Activated CD8-positive, alpha-beta memory T cell treated with anti-CD3 and anti-CD28 coated beads for 1 hour (primary cell): Measurements from ENCODE around the gene TCERG1L.

ENCODE experiments used
- DNase-seq, 2 donors: peaks; one replicate each; pipeline ENCODE4 v3.0.0-alpha.2; 2020; ENCODE audit warnings: low read depth in 1 of 2; ENCODE audit errors: extremely low read depth in 1 of 2

The TCERG1L gene

DNA sequence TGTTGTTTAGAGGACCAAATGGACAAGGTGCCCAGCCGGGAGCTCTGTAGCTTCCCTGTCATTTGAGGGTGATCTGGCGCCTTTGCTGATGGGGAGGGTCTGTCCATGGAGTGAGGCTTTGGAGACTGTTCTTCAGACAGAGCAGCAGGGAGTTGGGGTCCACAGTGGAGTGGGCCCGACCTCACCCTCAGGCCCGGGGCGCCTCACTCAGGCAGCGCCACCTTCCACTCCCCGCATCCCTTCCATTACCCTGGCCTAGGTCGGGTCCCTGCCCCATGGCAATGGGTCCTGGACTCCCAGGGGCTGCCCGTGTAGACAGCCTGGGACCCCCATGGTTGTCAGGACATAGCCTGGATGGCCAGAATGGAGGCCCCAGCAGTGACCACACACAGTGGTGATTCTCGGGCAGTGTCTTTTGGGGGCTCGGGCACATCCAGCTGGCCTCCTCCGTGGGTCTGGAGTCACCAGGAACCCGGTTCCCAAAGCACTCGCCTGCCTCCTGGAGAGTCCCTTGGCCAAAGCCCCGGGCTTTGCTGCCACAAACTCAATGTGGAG lies 38.5 kb downstream of the TCERG1L start:
- no peak for DNase-seq

DNA sequence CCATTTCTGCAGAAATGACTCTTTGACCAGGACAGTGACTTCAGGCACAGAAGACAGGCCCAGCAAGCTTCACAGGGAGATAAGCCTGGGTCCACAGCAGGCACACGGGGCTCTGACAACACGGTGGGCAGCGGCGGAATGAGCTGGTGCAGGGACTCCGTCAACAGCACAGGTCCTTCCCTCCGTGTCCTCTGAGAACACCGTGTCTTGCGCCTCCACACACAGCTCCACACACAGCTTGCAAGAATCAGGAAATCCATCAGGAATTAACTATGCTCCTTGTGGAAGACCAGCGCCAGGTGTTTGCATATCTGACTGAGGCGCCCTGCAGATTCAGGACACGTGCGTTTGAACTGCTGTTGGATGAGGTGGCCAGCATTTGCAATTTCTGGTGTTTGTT lies 39.6 kb downstream of the TCERG1L start:
- DNase-seq = no peak

DNA sequence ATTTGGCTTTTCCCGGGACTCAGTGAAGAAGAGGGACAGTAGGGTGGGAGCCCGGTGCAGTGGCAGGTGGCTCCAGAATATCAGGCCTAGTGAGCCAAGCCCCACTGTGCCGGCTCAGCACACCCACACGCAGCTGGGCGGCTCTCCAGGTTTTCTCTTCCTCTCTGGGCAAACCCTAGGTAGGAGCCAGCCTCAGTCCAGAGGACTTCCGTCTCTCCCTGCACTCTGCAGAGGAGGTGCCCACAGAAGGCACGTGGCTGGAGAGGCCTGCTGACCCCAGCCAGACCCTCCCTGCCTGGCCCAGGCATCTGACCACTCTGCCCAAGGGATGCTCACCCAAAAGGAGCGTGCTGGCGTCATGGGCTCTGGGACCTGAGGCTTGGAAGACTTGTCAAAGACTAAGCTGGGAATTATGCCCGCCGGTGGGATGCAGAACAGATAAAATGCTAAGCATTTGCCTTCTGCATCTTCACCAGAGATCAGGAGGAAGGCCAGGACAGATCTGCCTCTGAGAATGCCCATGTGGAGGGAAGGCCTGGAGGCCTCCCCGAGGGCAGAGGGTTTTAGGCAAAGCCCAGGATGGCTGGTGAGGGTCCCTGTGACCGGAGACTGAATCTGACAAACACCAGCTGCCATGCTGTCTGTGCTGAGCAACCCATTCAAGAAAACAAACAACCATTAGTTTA lies 40.2 kb downstream of the TCERG1L start:
- DNase-seq = no peak

DNA sequence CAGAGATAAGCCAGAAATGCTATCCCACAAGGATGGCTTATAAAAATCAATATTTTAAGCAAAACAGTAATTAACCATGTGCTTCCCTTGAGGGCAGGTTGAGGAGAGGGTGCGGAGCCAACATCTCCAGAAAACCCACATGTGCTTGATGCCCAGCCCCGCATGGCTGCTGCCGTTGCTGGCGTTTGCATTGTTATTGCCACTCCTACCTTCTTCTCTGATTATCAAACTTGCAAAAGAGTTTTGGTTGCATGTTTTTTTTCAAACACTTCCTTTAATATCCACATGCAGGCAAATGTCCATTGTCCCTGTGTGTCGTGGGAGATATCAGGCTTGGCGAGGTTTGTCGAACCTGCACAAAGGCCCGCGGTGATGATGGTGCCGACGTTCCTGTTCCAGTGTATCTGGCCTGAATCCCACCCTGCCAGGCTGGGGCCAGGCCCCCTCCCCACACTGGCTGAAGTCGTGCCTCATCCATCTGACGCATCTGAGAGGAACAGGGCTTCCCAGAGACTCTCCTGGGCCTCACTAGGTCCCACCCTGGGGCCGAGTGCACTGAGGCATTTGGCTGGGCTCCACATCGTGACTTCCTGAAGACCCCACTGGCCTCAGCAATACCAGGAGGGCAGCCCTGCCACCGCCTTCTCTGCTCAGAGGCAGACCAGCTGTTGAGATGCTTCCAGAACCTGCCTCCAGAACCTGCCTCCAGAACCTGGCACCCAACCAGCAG lies 40.9 kb downstream of the TCERG1L start:
- DNase-seq = no peak

DNA sequence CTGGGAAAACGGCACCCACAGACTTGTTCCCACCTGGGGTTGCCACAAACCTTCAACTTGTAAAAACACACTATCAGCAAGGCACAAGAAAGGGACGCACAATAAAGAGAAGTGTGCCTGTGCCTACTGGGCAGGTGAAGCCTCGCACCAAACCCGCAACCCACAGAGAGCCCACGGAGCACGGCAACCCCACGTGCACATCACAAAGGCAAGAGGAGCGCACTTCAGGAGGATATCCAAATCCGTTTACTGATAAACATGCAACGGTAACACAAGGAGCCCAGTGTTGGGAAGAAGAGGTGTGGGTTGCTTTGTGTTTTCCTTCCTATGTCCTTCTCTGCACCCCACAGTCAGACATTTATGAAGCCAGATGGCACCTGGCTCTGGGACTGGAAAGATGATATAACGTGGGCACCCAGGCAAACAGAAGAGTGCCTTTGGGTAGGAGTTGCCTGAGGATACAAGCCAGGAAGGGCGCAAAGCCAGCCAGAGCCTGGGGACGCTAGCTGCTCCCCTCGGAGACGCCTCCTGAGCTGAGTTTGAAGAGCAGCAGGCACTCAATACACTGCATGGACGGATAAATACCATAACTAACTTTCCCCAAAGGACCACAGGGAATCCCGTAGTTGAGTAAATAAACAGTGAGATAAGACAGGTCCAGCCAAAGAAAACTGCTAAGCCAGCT lies 41.6 kb downstream of the TCERG1L start:
- DNase-seq = no peak

DNA sequence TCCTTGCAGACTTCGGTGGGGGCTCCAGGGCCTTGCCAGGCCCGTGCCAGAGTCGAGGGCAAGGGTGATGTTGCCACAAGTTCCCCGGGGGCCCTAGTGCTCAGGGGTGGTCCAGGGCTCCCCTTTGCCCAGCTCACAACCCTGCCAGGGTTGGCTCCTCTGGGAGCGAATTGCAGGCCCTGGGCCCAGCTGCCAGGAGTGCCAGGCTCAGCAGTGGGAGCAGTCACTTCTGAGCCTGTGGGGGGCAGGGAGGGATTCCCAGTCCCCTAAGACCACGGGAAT lies 43.8 kb downstream of the TCERG1L start:
- DNase-seq = no peak

DNA sequence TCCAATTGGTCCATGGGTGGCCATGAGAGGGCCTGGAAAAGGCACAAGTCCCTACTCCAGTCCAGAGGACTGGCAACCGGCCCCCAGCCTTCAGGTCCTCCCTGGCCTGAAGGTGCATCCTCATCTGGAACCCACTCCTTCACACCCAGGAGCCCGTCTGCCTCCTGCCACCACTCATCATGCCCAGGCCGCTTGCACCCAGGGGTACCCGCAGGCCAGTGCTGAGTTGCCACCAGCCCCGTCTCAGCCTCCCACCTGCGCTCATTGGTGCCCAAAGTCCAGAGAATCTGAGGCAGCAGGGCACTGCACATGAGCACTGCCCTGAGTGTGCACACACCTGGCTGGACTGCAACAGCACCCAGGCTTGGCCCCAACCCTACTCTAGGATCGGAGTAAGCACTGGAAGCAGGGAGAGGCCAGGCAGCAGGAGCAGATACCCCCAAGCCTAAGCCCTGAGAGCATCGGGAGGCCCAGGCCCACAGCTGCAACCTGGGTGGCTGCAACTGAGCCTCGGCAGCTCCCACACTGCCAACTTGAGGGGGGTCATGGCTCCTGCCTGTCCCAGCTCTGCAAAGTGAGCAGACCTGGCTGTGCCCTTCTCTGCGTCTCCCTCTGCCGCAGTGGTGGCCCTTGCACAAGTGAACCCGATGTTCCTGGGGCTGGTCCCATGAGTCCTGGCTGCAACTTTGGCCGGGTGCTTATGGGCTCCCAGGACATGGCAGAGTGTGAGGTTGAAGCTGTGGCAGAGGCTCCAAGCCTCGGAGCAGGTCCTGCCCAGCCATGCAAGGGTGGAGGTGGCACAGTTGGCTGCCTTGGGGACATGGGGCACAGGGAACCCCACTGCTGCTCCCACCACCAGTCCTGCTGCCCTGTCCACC lies 44.3 kb downstream of the TCERG1L start:
- DNase-seq = no peak

DNA sequence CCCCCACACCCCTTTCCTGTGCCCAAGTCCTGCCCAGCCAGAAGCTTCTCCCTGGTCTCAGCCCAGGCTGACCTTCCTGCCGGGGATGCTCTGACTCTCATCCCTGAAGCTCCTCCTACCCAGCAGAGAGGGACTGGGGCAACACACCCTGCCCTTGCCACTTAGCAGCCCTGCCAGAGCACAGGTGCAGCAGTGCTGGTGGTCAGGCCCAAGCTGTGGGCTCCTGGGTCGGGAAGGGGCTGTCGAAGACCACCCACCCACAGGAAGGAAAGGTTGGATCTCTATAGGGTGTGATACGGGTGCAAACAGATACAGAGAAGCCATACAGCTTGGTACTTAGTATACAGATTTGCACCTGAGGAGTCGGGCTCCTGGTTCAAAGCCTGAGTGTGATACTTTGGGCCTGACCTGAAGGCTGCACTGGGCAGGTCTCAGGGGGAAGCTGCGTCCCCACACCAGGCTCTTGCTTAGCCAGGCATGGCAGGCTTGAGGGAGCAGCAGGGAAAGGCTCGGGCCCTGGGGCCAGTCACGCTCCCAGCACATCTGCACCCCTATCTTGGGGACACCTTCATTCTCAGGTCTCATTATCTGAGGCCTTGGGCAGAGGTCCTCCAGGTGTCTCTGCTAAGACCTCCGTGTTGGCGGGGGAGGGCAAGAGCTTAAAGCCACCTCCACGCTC lies 47.3 kb downstream of the TCERG1L start:
- no peak for DNase-seq

DNA sequence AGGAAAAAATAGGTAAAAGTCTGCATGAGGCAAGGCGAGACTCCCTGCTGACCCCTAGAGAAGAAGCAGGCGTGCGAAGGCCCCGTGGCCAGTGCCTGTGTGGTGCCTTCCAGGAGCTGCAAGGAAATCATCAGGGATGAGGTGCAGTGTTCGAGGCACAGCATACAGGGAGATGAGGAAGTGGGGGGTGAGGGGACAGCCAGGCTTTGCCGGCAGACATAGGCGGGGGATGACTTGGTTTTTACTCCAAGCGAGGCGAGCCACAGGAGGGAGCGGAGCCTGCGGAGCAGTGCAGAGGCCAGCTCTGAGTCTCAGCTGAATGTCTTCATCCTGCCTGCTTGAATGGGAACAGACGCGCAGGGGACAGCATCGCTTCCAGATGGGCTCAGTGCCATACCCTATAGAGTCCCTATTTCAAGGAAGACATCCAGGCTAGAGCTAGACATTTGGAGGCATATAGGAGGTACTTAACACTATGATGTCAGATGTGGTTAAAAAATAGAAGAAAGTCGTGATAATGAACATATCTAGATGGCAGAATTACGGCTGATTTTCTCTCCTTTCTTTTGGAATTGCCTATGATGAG lies 49.5 kb downstream of the TCERG1L start:
- DNase-seq = no peak

DNA sequence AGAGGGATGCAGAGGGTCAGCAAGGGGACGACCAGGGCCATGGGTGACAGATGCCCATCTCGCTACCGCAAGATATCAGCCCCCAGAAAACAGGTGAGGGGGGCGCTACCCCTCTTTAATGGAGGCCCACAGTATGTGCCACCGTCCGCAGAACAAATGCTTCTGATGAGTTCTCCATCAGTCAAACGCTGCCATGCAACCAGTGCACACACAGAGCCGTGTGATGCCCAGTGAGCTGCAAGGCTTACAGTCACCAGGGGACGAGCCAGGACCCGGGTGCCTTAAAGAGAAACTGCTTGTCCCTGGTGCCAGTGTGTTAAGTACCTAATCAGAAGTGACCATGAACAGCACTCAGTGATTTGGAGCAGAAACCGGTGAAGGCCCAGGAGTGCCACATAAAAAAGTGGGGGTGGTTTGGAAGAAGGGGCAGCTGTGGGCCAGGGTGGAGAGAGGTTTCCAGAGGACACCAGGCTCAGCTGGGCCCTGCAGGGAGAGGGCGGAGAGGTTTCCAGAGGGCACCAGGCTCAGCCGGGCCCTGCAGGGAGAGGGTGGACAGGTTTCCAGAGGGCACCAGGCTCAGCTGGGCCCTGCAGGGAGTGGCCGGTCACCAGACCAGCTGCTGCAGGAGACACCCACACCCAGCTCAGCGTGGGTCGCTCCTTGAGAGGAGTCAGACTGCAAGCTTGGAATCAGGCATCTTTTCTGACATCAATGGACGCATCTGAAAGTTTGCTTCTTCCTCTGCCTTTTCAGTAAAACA lies 50.9 kb downstream of the TCERG1L start:
- no peak for DNase-seq

DNA sequence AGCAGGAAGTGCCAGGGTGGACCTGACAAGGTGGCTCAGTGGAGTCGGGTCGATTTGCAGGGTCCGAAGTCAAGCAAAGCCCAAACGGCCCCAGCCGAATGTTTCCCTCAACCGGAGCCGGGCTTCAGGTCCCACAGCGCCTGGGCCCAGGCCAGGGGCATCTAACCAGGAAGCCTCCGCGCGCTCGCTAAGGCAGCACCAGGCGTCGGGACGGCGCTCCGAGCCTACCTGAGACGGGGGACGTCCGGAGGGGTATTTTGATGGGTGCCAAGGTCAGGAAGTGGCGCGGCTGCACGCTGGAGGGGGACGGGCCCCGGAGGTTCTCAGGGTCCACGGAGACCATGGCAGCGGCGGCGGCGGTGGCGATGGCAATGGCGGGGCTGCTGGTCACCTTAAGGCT lies 51.5 kb downstream of the TCERG1L start:
- DNase-seq = no peak

DNA sequence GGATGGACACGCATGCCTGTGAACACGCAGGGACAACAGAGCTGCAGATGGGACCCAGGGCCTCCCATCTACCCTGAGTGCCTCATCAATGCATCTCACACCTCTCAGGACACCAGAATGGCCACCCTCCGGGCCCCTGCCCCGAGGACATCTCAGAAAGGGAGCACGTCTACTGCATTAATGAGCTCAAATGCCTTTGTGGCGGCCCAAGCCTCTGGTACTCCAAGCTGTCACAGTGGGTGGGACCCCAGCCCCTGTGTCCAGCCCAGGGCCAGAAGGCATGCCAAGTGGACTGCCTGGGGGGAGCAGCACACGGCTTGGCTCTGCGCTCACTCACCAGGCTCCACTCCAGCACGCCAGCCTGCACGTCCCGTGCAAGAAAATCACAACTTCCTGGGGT lies 52.0 kb downstream of the TCERG1L start:
- DNase-seq = no peak

DNA sequence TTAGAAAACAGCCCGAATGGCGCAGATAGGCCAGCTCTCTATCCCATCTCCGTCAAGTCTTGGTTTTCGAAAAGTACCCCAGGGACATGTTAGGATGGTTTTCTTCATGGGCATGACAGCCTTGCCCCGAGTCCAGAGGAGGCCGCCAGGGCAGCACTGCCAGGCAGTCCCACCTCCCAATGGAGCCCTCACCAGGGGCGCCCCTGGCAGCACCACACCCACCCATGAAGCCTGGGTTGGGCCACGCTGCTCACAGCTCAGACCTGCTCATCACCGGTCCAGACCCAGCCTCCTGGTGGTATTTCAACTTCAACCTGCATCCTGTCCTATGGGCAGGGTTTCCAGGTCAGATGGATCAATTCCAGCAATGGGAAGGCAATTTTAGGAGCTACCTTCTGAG lies 53.3 kb downstream of the TCERG1L start:
- no peak for DNase-seq

DNA sequence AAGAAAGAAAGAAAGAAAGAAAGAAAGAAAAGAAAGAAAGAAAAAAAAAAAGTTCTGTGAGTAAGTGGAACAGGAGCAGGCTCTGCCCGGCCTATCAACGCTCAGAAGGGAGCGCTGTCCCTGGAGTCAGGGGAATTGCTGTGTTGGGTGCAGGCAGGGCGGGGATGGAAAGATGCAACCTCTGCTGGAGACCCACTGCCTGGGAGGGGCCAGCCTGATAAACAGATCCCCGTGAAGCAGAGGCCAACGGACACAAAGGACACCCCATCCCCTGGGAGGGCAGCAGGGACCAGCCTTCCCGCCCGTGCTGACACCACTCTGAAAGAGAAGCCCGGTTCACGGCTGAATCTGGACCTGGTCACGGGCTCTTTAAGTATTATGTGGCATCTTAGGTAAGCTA lies 54.5 kb downstream of the TCERG1L start:
- DNase-seq = no peak

DNA sequence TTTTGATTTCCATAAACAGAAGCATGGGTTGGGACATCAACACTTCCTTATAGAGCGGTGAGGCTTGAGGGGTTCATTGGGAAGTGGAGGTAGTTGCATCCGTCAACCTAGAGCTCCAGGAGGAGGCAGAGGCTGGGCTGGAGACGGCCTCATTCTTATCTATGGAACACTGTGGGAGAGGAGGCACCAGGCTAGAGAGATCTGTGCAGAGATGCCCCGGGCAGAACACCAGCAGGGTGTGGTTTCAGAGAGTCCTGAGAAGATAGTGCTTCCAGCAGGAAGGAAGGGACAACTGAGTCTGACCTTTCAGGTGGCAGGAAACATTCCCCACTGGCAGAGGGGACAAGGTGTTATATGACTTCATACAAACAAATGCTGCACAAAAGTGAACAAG lies 56.7 kb downstream of the TCERG1L start:
- no peak for DNase-seq

DNA sequence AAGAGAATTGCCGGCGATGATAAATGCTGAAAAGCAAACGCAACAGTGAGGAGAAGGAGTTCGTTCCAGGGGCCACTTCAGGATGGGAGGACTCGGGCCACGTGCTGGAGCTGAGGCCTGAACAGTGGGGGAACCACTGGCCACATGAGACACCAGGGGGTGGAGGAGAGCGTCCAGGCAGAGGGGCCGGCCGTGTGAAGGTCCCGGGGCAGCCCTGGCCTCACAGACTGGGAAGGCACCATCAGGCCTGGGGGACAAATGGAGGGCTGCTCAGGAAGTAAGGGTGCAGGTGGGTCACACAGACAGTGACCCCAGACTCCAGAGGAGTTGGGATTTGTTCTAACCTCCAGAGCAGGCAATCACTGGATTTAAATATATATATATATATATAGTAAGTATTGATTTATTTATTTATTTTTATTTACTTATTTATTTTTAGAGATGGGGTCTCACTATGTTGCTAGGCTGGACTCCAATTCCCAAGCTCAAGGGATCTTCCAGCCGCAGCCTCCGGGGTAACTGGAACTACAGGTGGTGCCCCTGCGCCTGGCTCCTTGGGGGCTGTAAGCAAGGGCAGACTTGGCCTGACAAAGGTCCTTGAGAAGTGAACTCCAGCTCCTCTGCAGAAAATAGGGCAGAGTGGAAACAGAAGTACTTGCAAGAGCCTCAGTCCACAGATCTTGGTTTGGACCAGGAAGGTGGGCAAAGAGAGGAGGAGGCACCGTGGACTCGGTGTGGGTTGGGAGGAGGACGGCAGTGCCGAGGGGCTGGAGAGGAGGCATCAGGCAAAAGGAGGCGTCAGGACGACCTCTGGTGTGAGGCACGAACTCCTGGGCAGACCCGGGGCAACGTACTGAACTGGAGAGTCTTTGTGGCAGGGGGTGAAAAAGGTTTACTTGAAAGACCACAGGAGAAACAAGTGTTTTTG lies 57.3 kb downstream of the TCERG1L start:
- DNase-seq = no peak

DNA sequence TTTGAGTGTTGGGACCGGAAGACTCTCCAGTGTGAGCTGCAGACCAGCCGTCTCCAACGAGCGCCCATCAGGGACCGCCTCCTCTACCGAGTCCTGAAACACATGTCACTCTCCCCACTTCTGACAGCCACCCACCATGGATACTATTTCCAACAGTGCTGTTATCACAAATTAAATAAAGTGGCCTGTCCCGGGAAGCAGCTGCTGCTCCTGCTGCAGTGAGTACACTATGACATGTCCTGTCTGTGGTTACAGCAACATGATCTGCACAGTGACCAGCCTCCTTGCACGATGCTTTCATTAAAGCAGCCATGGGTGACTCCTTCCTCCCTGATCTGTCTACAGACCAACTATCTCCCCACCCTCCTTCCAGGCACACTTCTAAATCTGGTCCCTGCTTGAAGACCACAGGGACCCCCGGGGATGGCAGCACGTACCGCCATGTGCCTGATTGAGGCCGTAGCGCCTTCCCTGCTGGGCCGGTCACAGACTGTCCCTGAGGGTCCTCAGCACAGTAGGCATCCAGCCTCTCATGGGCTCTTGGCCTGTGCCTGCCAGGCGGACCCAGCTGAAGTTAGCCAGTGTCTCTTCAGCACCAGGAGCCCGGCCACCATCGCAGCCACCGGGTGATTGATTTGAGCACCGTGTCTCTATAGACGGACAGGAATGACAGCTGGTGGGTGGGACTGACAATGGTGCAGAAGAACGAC lies 58.8 kb downstream of the TCERG1L start:
- DNase-seq = no peak

DNA sequence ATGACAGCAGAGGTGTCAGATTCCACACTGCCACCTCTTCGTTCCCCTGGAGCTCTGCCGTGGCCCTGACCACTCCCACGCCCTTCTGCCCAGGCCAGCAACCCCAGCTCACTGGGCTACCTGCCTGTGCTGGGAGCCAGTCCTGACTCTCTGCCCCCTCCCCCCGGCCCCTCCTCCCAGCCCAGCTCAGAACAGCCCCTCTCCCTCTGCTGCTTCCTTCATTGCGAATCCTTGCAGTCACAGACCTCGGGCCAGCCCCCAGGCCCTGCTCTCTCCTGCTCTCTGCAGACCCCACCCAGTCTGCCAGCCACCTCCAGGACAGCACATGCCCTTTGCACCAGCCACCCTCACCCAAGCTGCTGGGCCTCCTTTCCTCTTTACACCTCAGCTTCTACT lies 60.4 kb downstream of the TCERG1L start:
- DNase-seq = no peak
